ENCODE results near the gene APOA5. TPM values are rescaled to one million over a fixed set of nuclear protein-coding genes. Genes with fewer than 3 reads are reported as not detected.

APOA5 gene
- total RNA-seq, 1 experiment from 2014 or later: 0.11 TPM

DNA sequence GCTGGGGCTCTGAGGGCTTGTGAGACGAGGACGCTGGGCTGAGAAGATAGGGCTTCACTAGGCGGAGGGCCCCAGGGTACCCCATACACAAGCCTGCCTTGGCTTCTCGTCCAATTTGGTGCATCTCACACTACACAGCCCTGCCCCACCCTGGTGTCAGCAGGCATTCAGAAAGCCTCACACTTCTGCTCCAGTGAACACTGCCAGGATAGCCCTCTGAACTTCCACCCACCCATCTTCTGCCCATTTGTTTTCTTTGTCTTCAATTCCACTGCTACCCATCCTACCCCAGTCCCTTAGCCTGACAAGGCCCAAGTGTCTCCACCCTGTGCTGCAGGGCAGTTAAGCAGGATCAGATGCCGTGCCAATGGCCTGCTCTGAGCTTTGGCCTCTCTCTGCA lies 17.0 kb downstream of the APOA5 start:
- H3K18ac ChIP-seq (ENCODE audit: insufficient read length, low read depth, low read length): no peak overlapping the region
- H3K4me2 ChIP-seq (ENCODE audit: insufficient read depth, insufficient read length, low read length): no peak overlapping the region
- 0 out of 5 replicates have a peak overlapping the region, but pooled peaks of 1 of the 2 experiments have one; percentile 30 for H3K4me3 Mint-ChIP-seq
- H3K4me1 Mint-ChIP-seq: peaks cover 21 to 22% of the 10 kb centered on the region in 2 experiments
- no peak overlapping the region for H2BK20ac ChIP-seq (ENCODE audit: low read depth, low read length, poor library complexity, severe bottlenecking)
- no peak overlapping the region for H3K4ac ChIP-seq (ENCODE audit: low read depth, low read length)
- H2BK120ac ChIP-seq (ENCODE audit: low read depth, low read length, poor library complexity, severe bottlenecking): no peak overlapping the region
- H3K79me2 ChIP-seq (ENCODE audit: insufficient read depth, low read length): peaks cover 11% of the 10 kb centered on the region; the same call in 1 of the 2 replicates
- H2AFZ ChIP-seq (ENCODE audit: low read length): no peak overlapping the region
- peaks cover 7% of the 10 kb centered on the region for H3K79me1 ChIP-seq (ENCODE audit: insufficient read depth, low read depth, low read length, poor library complexity, severe bottlenecking)
- no peaks in the 10 kb centered on the region for H3K27me3 Mint-ChIP-seq (ENCODE audit: low read depth)
- H3K14ac ChIP-seq (ENCODE audit: insufficient read depth, low read length): no peak overlapping the region; the same call in 1 of the 2 replicates
- H3K9me3 ChIP-seq (ENCODE audit: control insufficient read depth, low read depth, low read length): no peaks in the 10 kb centered on the region
- no peak overlapping the region for H2BK15ac ChIP-seq (ENCODE audit: low read depth, low read length)
- no peak overlapping the region for H3T11ph ChIP-seq (ENCODE audit: low read length)
- H3K4me1 ChIP-seq (ENCODE audit: insufficient read depth, low read length): peaks cover 4% of the 10 kb centered on the region; the same call in 1 of the 2 replicates
- no peak overlapping the region for H4K5ac ChIP-seq (ENCODE audit: insufficient read length, low read depth, low read length)
- DNase-seq: no peak
- H2AK5ac ChIP-seq (ENCODE audit: insufficient read length, low read length): no peak overlapping the region
- H4K8ac ChIP-seq (replicated peaks; ENCODE audit: insufficient read length, low read depth, low read length): no peak overlapping the region
- H4K20me1 ChIP-seq (ENCODE audit: control insufficient read depth, insufficient read depth, insufficient read length): no peaks in the 10 kb centered on the region
- H3K36me3 Mint-ChIP-seq (ENCODE audit: insufficient read depth in 1 of 3, low read depth in 3 of 3): peaks cover 18 to 49% (median 37%) of the 10 kb centered on the region in 3 experiments; a peak in 6 of 7 replicates
- H2BK5ac ChIP-seq (ENCODE audit: insufficient read length, low read length): no peak overlapping the region
- no peak overlapping the region for H2BK12ac ChIP-seq (ENCODE audit: insufficient read length, low read depth, low read length)
- H3K9me3 Mint-ChIP-seq: no peaks in the 10 kb centered on the region
- H3K27ac Mint-ChIP-seq: peak overlapping the region in 1 of 3 experiments; percentile 44; a peak in 2 of 7 replicates
- H3K27ac ChIP-seq (ENCODE audit: insufficient read length, low read depth, low read length): no peak overlapping the region
- no peaks in the 10 kb centered on the region for H3K27me3 ChIP-seq (ENCODE audit: insufficient read depth, low read length)
- peaks cover 12% of the 10 kb centered on the region for H3K23me2 ChIP-seq (ENCODE audit: insufficient read length, low read depth, low read length, poor library complexity, severe bottlenecking)
- WGBS (ENCODE audit: extremely low coverage, insufficient read length, low lambda C conversion rate): no CpG with 5 or more reads among the region's 5 CpGs
- H3K9ac ChIP-seq (ENCODE audit: extremely low read depth, insufficient read length, low read length): no peak overlapping the region
- H3K56ac ChIP-seq (ENCODE audit: insufficient read length, low read depth, low read length): no peak overlapping the region
- H4K91ac ChIP-seq (ENCODE audit: insufficient read length, low read depth, low read length): no peak overlapping the region
- TF ChIP-seq CTCF (conservative IDR thresholded peaks at IDR 0.05): no peak
- H3K23ac ChIP-seq (ENCODE audit: insufficient read length, low read depth, low read length): no peak overlapping the region

All from H9 (cell line).